ENCODE measurements around the gene CDK10. TPM values are rescaled to one million over a fixed set of nuclear protein-coding genes. Genes with fewer than 3 reads are reported as not detected.

Gene CDK10
- polyA plus RNA-seq, 1 donor from 2014 or later = 126 TPM

- no peak overlapping the region for H3K4me2 ChIP-seq (ENCODE audit: low read length)
- H3K36me3 ChIP-seq (ENCODE audit: insufficient read depth, low read length) = no peaks in the 10 kb centered on the region
Measured at GRCh38 chr16:89646906-89647305, 39.6 kb upstream of the CDK10 start.

DNA sequence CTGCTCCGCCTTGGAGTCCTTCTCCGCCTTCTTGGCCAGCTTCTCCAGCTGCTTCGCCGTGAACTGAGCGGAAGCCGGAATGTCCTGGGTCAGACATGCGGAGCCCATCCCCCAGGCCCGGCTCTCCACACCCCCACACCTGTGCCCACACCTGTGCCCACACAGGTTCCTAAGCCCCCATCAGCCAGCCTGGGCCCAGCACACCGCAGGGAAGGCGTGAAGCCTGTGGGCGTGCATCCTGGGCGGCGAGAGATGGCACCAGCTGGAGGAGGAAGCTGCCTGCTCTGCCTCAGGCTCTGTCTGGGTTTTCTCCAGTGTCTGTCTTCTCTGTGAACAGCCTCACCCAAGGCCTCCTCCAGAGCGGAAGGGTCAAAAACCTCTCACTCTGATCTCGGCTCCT is 34.9 kb upstream of the CDK10 start:
- TF ChIP-seq SMC3 (conservative IDR thresholded peaks at IDR 0.05; ENCODE audit: poor library complexity) (no peak), MXI1 (conservative IDR thresholded peaks at IDR 0.05; ENCODE audit: poor library complexity, severe bottlenecking) (no peak), EZH2 (IDR thresholded peaks at IDR 0.05; ENCODE audit: borderline replicate concordance, insufficient read depth, low read length, poor library complexity, severe bottlenecking) (no peak)

More at GRCh38 chr16:89646906-89647305, 39.6 kb upstream of the CDK10 start:
- no peaks in the 10 kb centered on the region for H3K27me3 ChIP-seq (ENCODE audit: insufficient read depth, low read depth, low read length)
- H3K79me2 ChIP-seq (replicated peaks; ENCODE audit: insufficient read depth, low read length) = no peaks in the 10 kb centered on the region
- H3K9me2 ChIP-seq (ENCODE audit: insufficient read depth, low read length) = no peaks in the 10 kb centered on the region
- H3K9me3 ChIP-seq (ENCODE audit: low read length) = no peaks in the 10 kb centered on the region
- no peak overlapping the region for H3K4me3 ChIP-seq (ENCODE audit: low read length)
- no peak overlapping the region for H3K27ac ChIP-seq (ENCODE audit: low read length)
- H2AFZ ChIP-seq (ENCODE audit: low read depth, low read length) = no peak overlapping the region
- no peak for TF ChIP-seq POLR2AphosphoS5 (IDR thresholded peaks at IDR 0.05)
- TF ChIP-seq EP300 (conservative IDR thresholded peaks at IDR 0.05; ENCODE audit: poor library complexity, severe bottlenecking) = no peak
- TF ChIP-seq RAD21 (conservative IDR thresholded peaks at IDR 0.05) = no peak
- TF ChIP-seq EZH2 (IDR thresholded peaks at IDR 0.05; ENCODE audit: borderline replicate concordance, insufficient read depth, low read length, poor library complexity, severe bottlenecking) = no peak
- no peak overlapping the region for H3K9ac ChIP-seq (ENCODE audit: low read length)
- H3F3A ChIP-seq (ENCODE audit: insufficient read depth, low read length, poor library complexity, severe bottlenecking) = no peaks in the 10 kb centered on the region
- no peaks in the 10 kb centered on the region for H4K20me1 ChIP-seq (ENCODE audit: insufficient read depth)

DNA sequence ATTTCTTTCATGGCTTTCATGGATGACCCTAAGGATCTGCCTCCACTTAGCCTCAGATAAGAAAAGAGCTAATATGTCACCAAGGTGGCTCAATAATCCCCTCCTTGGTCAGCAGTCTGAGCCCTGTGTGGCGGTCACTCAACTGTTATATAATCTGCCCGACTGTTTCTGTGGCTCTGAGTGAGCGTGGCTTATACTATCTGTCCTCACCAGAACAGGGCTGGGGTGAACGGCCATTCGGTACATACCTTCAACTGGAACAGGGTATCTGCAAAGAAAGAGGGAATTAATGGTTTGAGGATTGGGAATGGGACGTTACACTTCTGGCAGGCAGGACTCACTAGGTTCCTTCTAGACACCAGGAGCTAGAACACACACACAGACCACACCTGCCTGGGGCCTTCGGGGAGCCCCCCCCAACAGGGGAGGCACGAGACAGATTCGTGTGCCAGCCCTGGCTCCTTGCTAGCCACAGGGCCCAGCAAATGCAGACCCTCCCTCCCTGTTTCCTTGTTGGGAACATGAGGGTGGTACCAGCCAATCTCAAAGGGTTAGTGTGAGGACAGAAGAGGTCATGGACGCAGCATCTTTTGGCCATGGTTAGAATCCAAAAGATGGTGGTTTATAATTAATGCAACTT is 32.7 kb upstream of the CDK10 start:
- Histone ChIP-seq H3K79me2 (replicated peaks; ENCODE audit: insufficient read depth, low read length) (peaks cover 38% of the 10 kb centered on the region), H4K20me1 (ENCODE audit: insufficient read depth) (no peaks in the 10 kb centered on the region), H3K4me3 (ENCODE audit: low read length) (no peak overlapping the region), H2AFZ (ENCODE audit: low read depth, low read length) (no peak overlapping the region), H3F3A (ENCODE audit: insufficient read depth, low read length, poor library complexity, severe bottlenecking) (no peaks in the 10 kb centered on the region), H3K36me3 (ENCODE audit: insufficient read depth, low read length) (no peaks in the 10 kb centered on the region), H3K9ac (ENCODE audit: low read length) (no peak overlapping the region), H3K9me3 (ENCODE audit: low read length) (no peaks in the 10 kb centered on the region), H3K4me2 (ENCODE audit: low read length) (no peak overlapping the region), H3K27me3 (ENCODE audit: insufficient read depth, low read depth, low read length) (no peaks in the 10 kb centered on the region), H3K9me2 (ENCODE audit: insufficient read depth, low read length) (no peaks in the 10 kb centered on the region), H3K27ac (ENCODE audit: low read length) (no peak overlapping the region)
- no peak for TF ChIP-seq TAF1 (IDR thresholded peaks at IDR 0.05; ENCODE audit: low read depth)
- TF ChIP-seq MXI1 (conservative IDR thresholded peaks at IDR 0.05; ENCODE audit: poor library complexity, severe bottlenecking) = no peak
- TF ChIP-seq POLR2AphosphoS5 (IDR thresholded peaks at IDR 0.05) = no peak
- TF ChIP-seq SMC3 (conservative IDR thresholded peaks at IDR 0.05; ENCODE audit: poor library complexity) = no peak
- TF ChIP-seq RAD21 (conservative IDR thresholded peaks at IDR 0.05) = no peak
- no peak for TF ChIP-seq REST (IDR thresholded peaks at IDR 0.05; ENCODE audit: borderline replicate concordance)
- TF ChIP-seq, protein P1, sequence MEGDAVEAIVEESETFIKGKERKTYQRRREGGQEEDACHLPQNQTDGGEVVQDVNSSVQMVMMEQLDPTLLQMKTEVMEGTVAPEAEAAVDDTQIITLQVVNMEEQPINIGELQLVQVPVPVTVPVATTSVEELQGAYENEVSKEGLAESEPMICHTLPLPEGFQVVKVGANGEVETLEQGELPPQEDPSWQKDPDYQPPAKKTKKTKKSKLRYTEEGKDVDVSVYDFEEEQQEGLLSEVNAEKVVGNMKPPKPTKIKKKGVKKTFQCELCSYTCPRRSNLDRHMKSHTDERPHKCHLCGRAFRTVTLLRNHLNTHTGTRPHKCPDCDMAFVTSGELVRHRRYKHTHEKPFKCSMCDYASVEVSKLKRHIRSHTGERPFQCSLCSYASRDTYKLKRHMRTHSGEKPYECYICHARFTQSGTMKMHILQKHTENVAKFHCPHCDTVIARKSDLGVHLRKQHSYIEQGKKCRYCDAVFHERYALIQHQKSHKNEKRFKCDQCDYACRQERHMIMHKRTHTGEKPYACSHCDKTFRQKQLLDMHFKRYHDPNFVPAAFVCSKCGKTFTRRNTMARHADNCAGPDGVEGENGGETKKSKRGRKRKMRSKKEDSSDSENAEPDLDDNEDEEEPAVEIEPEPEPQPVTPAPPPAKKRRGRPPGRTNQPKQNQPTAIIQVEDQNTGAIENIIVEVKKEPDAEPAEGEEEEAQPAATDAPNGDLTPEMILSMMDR (IDR thresholded peaks at IDR 0.05; ENCODE audit: poor library complexity, severe bottlenecking) = no peak
- TF ChIP-seq EP300 (conservative IDR thresholded peaks at IDR 0.05; ENCODE audit: poor library complexity, severe bottlenecking) = no peak
- no peak for TF ChIP-seq EZH2 (IDR thresholded peaks at IDR 0.05; ENCODE audit: borderline replicate concordance, insufficient read depth, low read length, poor library complexity, severe bottlenecking)

More for the DNA sequence above, 34.9 kb upstream of the CDK10 start:
- Histone ChIP-seq H3K27me3 (ENCODE audit: insufficient read depth, low read depth, low read length) (no peaks in the 10 kb centered on the region), H4K20me1 (ENCODE audit: insufficient read depth) (no peaks in the 10 kb centered on the region), H3K9me3 (ENCODE audit: low read length) (no peaks in the 10 kb centered on the region), H2AFZ (ENCODE audit: low read depth, low read length) (no peak overlapping the region), H3K4me2 (ENCODE audit: low read length) (no peak overlapping the region), H3K9ac (ENCODE audit: low read length) (no peak overlapping the region), H3K4me3 (ENCODE audit: low read length) (no peak overlapping the region), H3K79me2 (replicated peaks; ENCODE audit: insufficient read depth, low read length) (peaks cover 21% of the 10 kb centered on the region), H3F3A (ENCODE audit: insufficient read depth, low read length, poor library complexity, severe bottlenecking) (no peaks in the 10 kb centered on the region), H3K36me3 (ENCODE audit: insufficient read depth, low read length) (no peaks in the 10 kb centered on the region), H3K27ac (ENCODE audit: low read length) (no peak overlapping the region), H3K9me2 (ENCODE audit: insufficient read depth, low read length) (no peaks in the 10 kb centered on the region)

All from neural cell (in vitro differentiated cells).